ENCODE results near the gene USP6NL. TPM values are rescaled to one million over a fixed set of nuclear protein-coding genes. Genes with fewer than 3 reads are reported as not detected.

Gene USP6NL
- total and polyA plus RNA-seq, 9 of the 15 experiments (the other 6 are each of a cell fraction or from before 2014, with no cell fraction given) = 3.2 to 26.6 (median 19.8) TPM

- 0 out of 4 replicates have a peak, but pooled peaks of 1 of the 2 experiments have one; percentile 24 for TF ChIP-seq FOXK2 (conservative IDR thresholded peaks at IDR 0.05 in 1 of 2, IDR thresholded peaks at IDR 0.05 in 1 of 2; ENCODE audit: low read depth in 2 of 2)
- TF ChIP-seq NRF1 (conservative IDR thresholded peaks at IDR 0.05 in 1 of 2, IDR thresholded peaks at IDR 0.05 in 1 of 2) = no peak
- peak; percentile 40; the same call in 1 of the 2 replicates for TF ChIP-seq CTBP1 (IDR thresholded peaks at IDR 0.05; ENCODE audit: borderline replicate concordance)
- TF ChIP-seq PRDM10 (IDR thresholded peaks at IDR 0.05; ENCODE audit: partially characterized antibody) = peak; percentile 30
- peak; percentile 66 for TF ChIP-seq REST (IDR thresholded peaks at IDR 0.05; ENCODE audit: borderline replicate concordance)
- no peak for TF ChIP-seq REST (CRISPR knock-in tag; IDR thresholded peaks at IDR 0.05; ENCODE audit: low read depth)
- peak; percentile 20; the same call in 1 of the 2 replicates for TF ChIP-seq SMARCC2 (IDR thresholded peaks at IDR 0.05; ENCODE audit: low read depth)
- no peak for TF ChIP-seq SRF (CRISPR knock-in tag; IDR thresholded peaks at IDR 0.05)
Observed at GRCh38 chr10:11608159-11609013, 3.1 kb downstream of the USP6NL start (continued).
